Measurements from ENCODE around the gene NSMCE4A.

Gene NSMCE4A

DNA sequence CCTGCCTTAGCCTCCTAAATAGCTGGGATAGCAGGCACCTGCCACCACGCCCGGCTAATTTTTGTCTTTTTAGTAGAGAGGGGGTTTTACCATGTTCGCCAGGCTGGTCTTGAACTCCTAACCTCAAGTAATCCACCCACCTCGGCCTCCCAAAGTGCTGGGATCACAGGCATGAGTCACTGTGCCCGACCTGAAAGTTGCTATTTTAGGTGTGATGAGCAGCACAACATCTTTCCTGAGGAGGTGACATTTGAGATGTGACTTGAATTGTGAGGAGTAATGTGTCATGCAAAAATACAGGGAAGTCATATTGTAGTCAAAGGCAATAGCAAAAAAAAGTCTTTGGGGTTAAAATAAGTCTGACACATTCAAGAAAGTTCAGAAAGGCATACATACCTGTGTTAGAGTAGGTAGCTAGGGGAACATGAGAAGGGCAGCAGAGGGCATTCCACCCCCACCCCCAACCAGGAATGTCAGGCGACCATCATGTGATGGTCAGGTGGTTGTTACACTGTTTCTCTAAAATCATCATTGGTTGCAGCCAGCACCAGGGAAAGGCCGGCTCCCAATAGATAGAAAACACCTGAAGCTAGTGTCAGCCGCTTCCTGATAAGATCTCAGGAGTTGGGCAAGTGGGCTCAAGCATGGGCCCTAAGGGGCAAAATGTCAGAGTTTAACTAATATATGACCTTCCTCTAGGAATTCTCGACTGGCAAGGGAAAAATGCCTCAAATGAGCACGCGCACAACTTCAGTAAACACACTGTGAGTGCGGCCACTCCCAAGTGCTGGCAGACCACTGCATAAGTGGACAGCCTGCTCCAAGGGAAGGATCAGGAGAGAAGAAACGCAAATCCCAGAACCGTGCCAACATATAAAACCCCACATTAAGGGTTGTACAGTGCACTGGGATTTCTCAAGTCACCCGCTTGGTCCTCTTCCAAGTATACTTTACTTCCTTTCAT is 13.6 kb upstream of the NSMCE4A start, which contains the start of gene TACC2:
Gene TACC2 (plus strand): TSS at position 803 of the 964 bp plus-strand sequence. CDS start 32,819 bp downstream, outside the sequence.
- Histone ChIP-seq H3K9ac (ENCODE audit: insufficient read length, low read depth) (no peak within 1 kb of the TSS), H3K27me3 (ENCODE audit: insufficient read depth, insufficient read length) (no peaks in the 10 kb centered on the region), H3K36me3 (ENCODE audit: insufficient read depth, insufficient read length, low read length) (no peaks in the 10 kb centered on the region), H3K4me3 (ENCODE audit: insufficient read length, low read depth) (no peak within 1 kb of the TSS), H3K4me1 (ENCODE audit: insufficient read depth, insufficient read length) (no peaks in the 10 kb centered on the region), H3K9me3 (ENCODE audit: insufficient read depth, low read length) (no peaks in the 10 kb centered on the region)
- TF ChIP-seq ZNF274 (IDR thresholded peaks at IDR 0.05; ENCODE audit: low read depth, low read length) = no peak
- no peak for DNase-seq (ENCODE audit: low read depth, low spot score)

DNA sequence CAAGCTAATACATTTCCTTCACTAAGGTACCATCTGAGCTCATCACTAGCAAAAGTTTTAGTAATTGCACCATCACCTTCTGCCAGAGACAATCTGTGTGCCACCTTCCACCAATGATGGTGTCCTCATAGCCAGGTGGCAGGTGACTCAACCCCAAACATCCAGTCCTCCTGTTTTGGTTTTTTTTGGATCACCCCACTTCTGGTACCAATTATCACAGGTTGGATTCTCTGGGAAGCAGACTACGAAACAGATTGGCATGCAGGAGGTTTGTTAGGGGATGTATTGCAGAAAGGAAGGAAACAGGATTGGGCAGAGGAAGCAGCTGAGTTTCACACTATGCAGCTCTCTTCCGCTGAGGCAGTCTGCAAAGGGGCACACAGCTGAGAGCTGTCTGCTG is 9.4 kb upstream of the NSMCE4A start:
- H3K9me3 ChIP-seq (ENCODE audit: insufficient read depth, low read length) = no peaks in the 10 kb centered on the region
- H3K4me1 ChIP-seq (ENCODE audit: insufficient read depth, insufficient read length) = no peaks in the 10 kb centered on the region
- no peak overlapping the region for H3K4me3 ChIP-seq (ENCODE audit: insufficient read length, low read depth)
- H3K36me3 ChIP-seq (ENCODE audit: insufficient read depth, insufficient read length, low read length) = no peaks in the 10 kb centered on the region
- no peak overlapping the region for H3K9ac ChIP-seq (ENCODE audit: insufficient read length, low read depth)
- no peak for TF ChIP-seq SUZ12 (IDR thresholded peaks at IDR 0.05; ENCODE audit: extremely low read depth, insufficient read depth, insufficient read length)
- H3K27me3 ChIP-seq (ENCODE audit: insufficient read depth, insufficient read length) = no peaks in the 10 kb centered on the region
- no peak for DNase-seq (ENCODE audit: low read depth, low spot score)

DNA sequence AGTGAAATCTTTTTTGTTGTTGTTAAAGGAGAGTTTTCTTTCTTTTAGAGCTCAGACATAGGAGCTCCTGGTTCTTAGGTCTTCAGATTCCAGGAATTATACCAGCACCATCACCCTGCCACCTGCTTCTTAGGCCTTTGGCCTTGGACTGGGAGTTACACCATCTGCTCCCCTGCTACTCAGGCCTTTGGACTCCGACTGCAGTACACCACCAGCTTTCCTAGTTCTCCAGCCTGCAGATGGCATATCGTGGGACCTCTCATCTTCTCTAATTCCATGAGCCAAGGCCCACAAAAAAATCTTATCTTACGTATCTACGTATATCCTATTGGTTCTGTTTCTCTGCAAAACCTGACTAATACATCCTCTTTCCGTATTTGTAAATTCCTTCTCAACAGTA is 8.8 kb upstream of the NSMCE4A start:
- Histone ChIP-seq H3K4me1 (ENCODE audit: insufficient read depth, insufficient read length) (no peaks in the 10 kb centered on the region), H3K9me3 (ENCODE audit: insufficient read depth, low read length) (no peaks in the 10 kb centered on the region), H3K27me3 (ENCODE audit: insufficient read depth, insufficient read length) (no peaks in the 10 kb centered on the region), H3K4me3 (ENCODE audit: insufficient read length, low read depth) (no peak overlapping the region), H3K9ac (ENCODE audit: insufficient read length, low read depth) (no peak overlapping the region), H3K36me3 (ENCODE audit: insufficient read depth, insufficient read length, low read length) (no peaks in the 10 kb centered on the region)
- no peak for DNase-seq (ENCODE audit: low read depth, low spot score)
- TF ChIP-seq SUZ12 (IDR thresholded peaks at IDR 0.05; ENCODE audit: extremely low read depth, insufficient read depth, insufficient read length) = no peak
- TF ChIP-seq YY1 (IDR thresholded peaks at IDR 0.05; ENCODE audit: insufficient read depth, insufficient read length) = no peak
- no peak for TF ChIP-seq ZNF274 (IDR thresholded peaks at IDR 0.05; ENCODE audit: low read depth, low read length)

DNA sequence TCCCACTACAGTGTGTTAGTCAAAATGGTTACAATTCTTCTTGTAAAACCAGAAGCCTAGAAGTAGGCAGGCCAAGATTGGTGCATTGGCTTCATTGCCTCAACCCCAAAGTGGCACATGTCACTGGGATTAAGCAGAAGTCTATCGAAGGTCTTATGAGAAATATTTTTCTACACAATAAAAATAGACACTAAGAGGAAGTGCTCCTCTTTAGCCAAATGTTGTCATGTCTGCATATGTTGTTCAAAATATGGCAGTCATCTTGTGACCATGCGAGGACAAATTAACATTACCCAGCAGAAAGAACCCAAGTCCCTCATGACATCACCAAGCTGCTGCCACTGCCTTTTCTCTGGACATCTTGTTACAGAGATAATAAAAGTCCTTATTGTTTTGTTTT is 6.3 kb upstream of the NSMCE4A start:
- no peaks in the 10 kb centered on the region for H3K27me3 ChIP-seq (ENCODE audit: insufficient read depth, insufficient read length)
- TF ChIP-seq YY1 (IDR thresholded peaks at IDR 0.05; ENCODE audit: insufficient read depth, insufficient read length) (no peak), SUZ12 (IDR thresholded peaks at IDR 0.05; ENCODE audit: extremely low read depth, insufficient read depth, insufficient read length) (no peak), ZNF274 (IDR thresholded peaks at IDR 0.05; ENCODE audit: low read depth, low read length) (no peak)
- no peak overlapping the region for H3K4me3 ChIP-seq (ENCODE audit: insufficient read length, low read depth)
- H3K9me3 ChIP-seq (ENCODE audit: insufficient read depth, low read length) = peaks cover 22% of the 10 kb centered on the region
- H3K36me3 ChIP-seq (ENCODE audit: insufficient read depth, insufficient read length, low read length) = no peaks in the 10 kb centered on the region
- no peak overlapping the region for H3K9ac ChIP-seq (ENCODE audit: insufficient read length, low read depth)
- no peaks in the 10 kb centered on the region for H3K4me1 ChIP-seq (ENCODE audit: insufficient read depth, insufficient read length)
- DNase-seq (ENCODE audit: low read depth, low spot score) = no peak

DNA sequence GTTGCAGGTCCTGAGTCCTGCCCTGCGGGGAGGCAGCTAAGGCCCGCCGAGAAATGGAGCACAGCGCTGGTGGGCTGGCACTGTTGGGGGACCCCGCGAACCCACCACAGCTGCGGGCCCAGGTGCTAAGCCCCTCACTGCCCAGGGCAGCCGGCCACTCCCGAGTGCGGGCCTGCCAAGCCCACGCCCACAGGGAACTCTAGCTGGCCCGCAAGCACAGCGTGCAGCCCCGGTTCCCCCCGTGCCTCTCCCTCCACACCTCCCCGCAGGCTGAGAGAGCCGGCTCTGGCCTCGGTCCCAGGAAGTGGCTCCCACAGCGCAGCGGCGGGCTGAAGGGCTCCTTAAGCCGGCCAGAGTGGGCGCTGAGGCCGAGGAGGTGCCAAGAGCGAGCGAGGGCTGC is 3.5 kb upstream of the NSMCE4A start:
- no peak for DNase-seq (ENCODE audit: low read depth, low spot score)
- Histone ChIP-seq H3K36me3 (ENCODE audit: insufficient read depth, insufficient read length, low read length) (no peaks in the 10 kb centered on the region), H3K4me3 (ENCODE audit: insufficient read length, low read depth) (no peak overlapping the region), H3K9me3 (ENCODE audit: insufficient read depth, low read length) (peaks cover 33% of the 10 kb centered on the region), H3K4me1 (ENCODE audit: insufficient read depth, insufficient read length) (no peaks in the 10 kb centered on the region), H3K9ac (ENCODE audit: insufficient read length, low read depth) (no peak overlapping the region), H3K27me3 (ENCODE audit: insufficient read depth, insufficient read length) (no peaks in the 10 kb centered on the region)
- TF ChIP-seq SUZ12 (IDR thresholded peaks at IDR 0.05; ENCODE audit: extremely low read depth, insufficient read depth, insufficient read length) (no peak), ZNF274 (IDR thresholded peaks at IDR 0.05; ENCODE audit: low read depth, low read length) (no peak), YY1 (IDR thresholded peaks at IDR 0.05; ENCODE audit: insufficient read depth, insufficient read length) (no peak)

DNA sequence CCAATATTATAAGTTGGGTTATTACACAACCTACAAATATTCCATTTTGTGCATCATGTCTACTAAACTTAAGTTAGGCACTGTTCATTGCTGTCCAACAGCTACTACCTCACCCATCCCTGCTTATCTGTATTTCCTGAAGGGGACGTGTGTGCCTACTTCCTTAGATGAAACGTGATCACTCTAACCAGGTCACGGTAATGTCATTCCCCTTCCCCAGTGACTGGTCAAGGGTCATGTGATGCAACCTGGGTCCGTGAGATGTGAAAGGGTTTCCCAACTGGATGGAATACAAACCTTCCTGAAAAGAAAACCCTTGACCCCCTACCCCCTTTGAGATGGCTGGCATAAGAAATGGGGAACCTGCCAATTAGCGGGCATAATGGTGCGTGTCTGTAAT is 1.6 kb upstream of the NSMCE4A start:
- Histone ChIP-seq H3K9ac (ENCODE audit: insufficient read length, low read depth) (no peak overlapping the region), H3K4me3 (ENCODE audit: insufficient read length, low read depth) (no peak overlapping the region), H3K36me3 (ENCODE audit: insufficient read depth, insufficient read length, low read length) (peaks cover 2% of the 10 kb centered on the region), H3K27me3 (ENCODE audit: insufficient read depth, insufficient read length) (no peaks in the 10 kb centered on the region), H3K4me1 (ENCODE audit: insufficient read depth, insufficient read length) (peaks cover 3% of the 10 kb centered on the region), H3K9me3 (ENCODE audit: insufficient read depth, low read length) (peaks cover 33% of the 10 kb centered on the region)
- DNase-seq (ENCODE audit: low read depth, low spot score) = no peak
- no peak for TF ChIP-seq ZNF274 (IDR thresholded peaks at IDR 0.05; ENCODE audit: low read depth, low read length)
- TF ChIP-seq YY1 (IDR thresholded peaks at IDR 0.05; ENCODE audit: insufficient read depth, insufficient read length) = no peak
- TF ChIP-seq SUZ12 (IDR thresholded peaks at IDR 0.05; ENCODE audit: extremely low read depth, insufficient read depth, insufficient read length) = no peak

DNA sequence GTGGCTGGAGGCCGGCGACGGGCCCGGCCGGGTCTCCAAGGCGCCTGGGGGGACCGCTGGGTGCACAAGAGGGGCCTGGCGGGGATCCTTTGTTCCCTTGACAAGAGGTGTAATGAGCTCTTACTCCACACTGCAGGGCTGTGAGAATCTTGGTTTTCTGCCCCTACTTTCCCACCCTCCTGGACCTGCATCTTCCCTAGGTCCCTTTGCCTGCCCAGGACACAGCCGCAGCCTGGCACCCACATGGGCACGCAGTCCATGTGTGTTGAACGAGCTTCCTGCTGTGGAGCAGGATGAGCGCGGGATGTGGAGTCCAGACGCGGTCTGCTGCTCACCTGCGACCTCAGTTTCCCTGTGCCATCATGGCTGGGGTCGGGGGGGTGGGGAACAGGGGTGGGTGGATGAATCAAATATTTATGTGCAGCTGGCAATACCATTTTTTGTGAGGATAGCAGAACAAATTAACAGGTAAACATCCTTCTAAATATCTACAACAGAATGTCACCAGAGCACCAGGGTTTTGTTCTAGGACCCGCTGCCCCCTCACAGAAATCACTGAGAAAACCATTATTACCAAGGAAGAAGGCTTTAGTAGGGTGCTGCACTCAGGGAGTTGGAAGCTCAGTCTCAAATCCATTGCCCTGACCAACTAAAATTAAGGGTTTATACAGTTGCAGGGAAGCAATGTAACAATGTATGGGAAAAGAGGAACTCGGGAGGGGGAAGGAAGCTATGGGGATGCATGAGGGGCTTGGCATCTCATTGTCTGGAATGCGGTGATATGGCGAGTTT is 474 bp upstream of the NSMCE4A start:
- TF ChIP-seq SUZ12 (IDR thresholded peaks at IDR 0.05; ENCODE audit: extremely low read depth, insufficient read depth, insufficient read length) (no peak), YY1 (IDR thresholded peaks at IDR 0.05; ENCODE audit: insufficient read depth, insufficient read length) (no peak), ZNF274 (IDR thresholded peaks at IDR 0.05; ENCODE audit: low read depth, low read length) (no peak)
- Histone ChIP-seq H3K9me3 (ENCODE audit: insufficient read depth, low read length) (peaks cover 33% of the 10 kb centered on the region), H3K4me3 (ENCODE audit: insufficient read length, low read depth) (peak overlapping the region; percentile 73), H3K9ac (ENCODE audit: insufficient read length, low read depth) (no peak overlapping the region), H3K27me3 (ENCODE audit: insufficient read depth, insufficient read length) (no peaks in the 10 kb centered on the region), H3K4me1 (ENCODE audit: insufficient read depth, insufficient read length) (peaks cover 3% of the 10 kb centered on the region), H3K36me3 (ENCODE audit: insufficient read depth, insufficient read length, low read length) (peaks cover 9% of the 10 kb centered on the region)
- no peak for DNase-seq (ENCODE audit: low read depth, low spot score)

Data from NT2/D1 (cell line).